ENCODE results near the gene BCL7A. TPM values are rescaled to one million over a fixed set of nuclear protein-coding genes. Genes with fewer than 3 reads are reported as not detected.

Gene BCL7A
- polyA plus RNA-seq, 1 of the 3 experiments (the other 2 are of a cell fraction): 34.0 TPM

DNA sequence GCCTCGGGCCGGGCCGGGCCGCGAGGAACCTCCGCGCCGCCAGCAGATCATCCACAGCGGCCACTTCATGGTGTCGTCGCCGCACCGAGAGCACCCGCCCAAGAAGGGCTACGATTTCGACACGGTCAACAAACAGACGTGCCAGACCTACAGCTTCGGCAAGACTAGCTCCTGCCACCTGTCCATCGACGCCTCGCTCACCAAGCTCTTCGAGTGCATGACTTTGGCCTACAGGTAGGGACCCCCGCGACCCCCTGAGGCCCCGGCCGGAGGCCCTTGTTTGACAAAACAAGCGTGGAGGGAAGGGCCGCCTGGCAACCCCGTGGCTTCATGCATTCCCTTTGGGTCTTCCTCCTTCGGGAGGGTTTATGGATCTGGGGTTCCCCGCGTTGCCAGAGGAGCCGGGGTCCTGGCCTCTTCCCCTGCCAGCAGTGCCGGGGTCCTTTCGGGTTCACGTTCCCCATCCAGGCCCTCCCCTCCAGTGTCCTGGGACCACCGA lies 57.4 kb downstream of the BCL7A start:
- Histone ChIP-seq H4K20me1 (ENCODE audit: insufficient read depth) (peaks cover 29% of the 10 kb centered on the region), H3K27me3 (ENCODE audit: insufficient read depth) (no peaks in the 10 kb centered on the region), H3K4me1 (ENCODE audit: control insufficient read depth in 1 of 2, insufficient read depth in 2 of 2, low read depth in 1 of 2, low read length in 1 of 2) (peaks cover 15 to 32% of the 10 kb centered on the region in 2 experiments), H3K9ac (peak overlapping the region; percentile 73), H3K9me3 (no peaks in the 10 kb centered on the region), H3K9me2 (no peaks in the 10 kb centered on the region), H3K27ac (ENCODE audit: low read depth in 2 of 2, low read length in 1 of 2) (peak overlapping the region; percentile 70 to 84; a peak in 2 of 4 replicates), H3K79me2 (ENCODE audit: insufficient read depth) (peaks cover 53% of the 10 kb centered on the region), H3K36me3 (replicated peaks in 1 of 2; ENCODE audit: control insufficient read depth in 1 of 2, insufficient read depth in 2 of 2, low read length in 1 of 2) (peaks cover 3 to 4% of the 10 kb centered on the region in 2 experiments), H3K4me3 (ENCODE audit: low read depth in 2 of 2, low read length in 1 of 2) (peak overlapping the region; percentile 73 to 74), H3F3A (replicated peaks; ENCODE audit: insufficient read depth) (peaks cover 38% of the 10 kb centered on the region), H3K4me2 (peak overlapping the region; percentile 92), H2AFZ (ENCODE audit: low read depth) (no peak overlapping the region)
- TF ChIP-seq FOXM1 (IDR thresholded peaks at IDR 0.05; ENCODE audit: low read depth): no peak
- TF ChIP-seq SIN3A (IDR thresholded peaks at IDR 0.05; ENCODE audit: borderline replicate concordance, low read depth, low read length): no peak
- peak; percentile 55; the same call in 1 of the 2 replicates for TF ChIP-seq MXI1 (IDR thresholded peaks at IDR 0.05; ENCODE audit: low read depth, low read length)
- TF ChIP-seq JUND (IDR thresholded peaks at IDR 0.05): no peak
- TF ChIP-seq NFIC (IDR thresholded peaks at IDR 0.05; ENCODE audit: borderline replicate concordance): no peak
- 0% methylated on average over 15 of the region's 38 CpGs for WGBS (ENCODE audit: low lambda C conversion rate)
- ChIA-PET CTCF (interaction anchor here (0.5 to 1.6 kb wide), 3 partner anchors 25 to 110 kb away, joined by 3 to 9 read pairs (median 8); no protein-coding TSS in a partner anchor), POLR2A (interaction anchor here (0.6 to 1.6 kb wide), 3 partner anchors 8 to 688 kb away, joined by 3 to 8 read pairs (median 7); no protein-coding TSS in a partner anchor)
- DNase-seq: peak; percentile 44

DNA sequence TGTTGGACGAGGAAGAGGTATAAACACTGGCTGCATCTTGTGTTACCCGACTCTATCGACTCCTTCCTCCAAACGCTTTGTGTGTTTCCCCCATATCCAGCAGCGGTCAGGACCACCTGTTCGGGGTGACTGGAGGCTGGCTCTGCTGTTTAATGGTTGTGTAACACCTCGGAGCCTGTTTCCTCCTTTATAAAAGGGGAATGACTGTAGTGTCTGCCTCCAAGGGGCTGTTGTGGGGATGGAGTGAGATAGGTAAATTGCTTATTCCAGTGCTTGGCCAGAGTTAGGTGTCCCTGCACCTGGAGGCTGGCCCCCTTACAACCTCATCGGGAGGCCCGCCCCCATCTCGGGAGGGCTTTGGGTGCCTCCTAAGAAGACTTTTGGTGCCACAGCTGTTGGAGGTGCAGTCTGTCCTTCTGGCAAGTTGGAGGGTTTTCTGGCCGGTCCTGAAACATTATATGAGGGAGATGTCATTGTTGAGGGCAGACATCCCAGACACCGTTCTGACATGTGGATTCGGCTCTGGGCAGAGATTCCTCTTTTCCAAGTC lies 57.9 kb downstream of the BCL7A start:
- Histone ChIP-seq H3K9me3 (no peaks in the 10 kb centered on the region), H4K20me1 (ENCODE audit: insufficient read depth) (peaks cover 29% of the 10 kb centered on the region), H3K4me2 (peak overlapping the region; percentile 92), H3K9ac (peak overlapping the region; percentile 73), H3K4me3 (ENCODE audit: low read depth in 2 of 2, low read length in 1 of 2) (peak overlapping the region; percentile 73 to 74), H3K27me3 (ENCODE audit: insufficient read depth) (no peaks in the 10 kb centered on the region), H3F3A (replicated peaks; ENCODE audit: insufficient read depth) (peaks cover 38% of the 10 kb centered on the region), H3K4me1 (ENCODE audit: control insufficient read depth in 1 of 2, insufficient read depth in 2 of 2, low read depth in 1 of 2, low read length in 1 of 2) (peaks cover 15 to 32% of the 10 kb centered on the region in 2 experiments), H2AFZ (ENCODE audit: low read depth) (no peak overlapping the region), H3K27ac (ENCODE audit: low read depth in 2 of 2, low read length in 1 of 2) (peak overlapping the region; percentile 64 to 84), H3K79me2 (ENCODE audit: insufficient read depth) (peaks cover 58% of the 10 kb centered on the region), H3K9me2 (no peaks in the 10 kb centered on the region), H3K36me3 (replicated peaks in 1 of 2; ENCODE audit: control insufficient read depth in 1 of 2, insufficient read depth in 2 of 2, low read length in 1 of 2) (peaks cover 3 to 6% of the 10 kb centered on the region in 2 experiments)
- POLR2A ChIA-PET: interaction anchor here (1.0 kb wide), 1 partner anchor 12 kb away, joined by 3 read pairs; no protein-coding TSS in a partner anchor
- 3% methylated on average over 12 of the region's 13 CpGs for WGBS (ENCODE audit: low lambda C conversion rate)
- TF ChIP-seq TAF1 (IDR thresholded peaks at IDR 0.05; ENCODE audit: borderline replicate concordance, low read depth, low read length) (no peak), SMC3 (IDR thresholded peaks at IDR 0.05; ENCODE audit: low read depth, low read length) (no peak), MXI1 (IDR thresholded peaks at IDR 0.05; ENCODE audit: low read depth, low read length) (no peak), RXRA (IDR thresholded peaks at IDR 0.05; ENCODE audit: borderline replicate concordance, low read depth) (no peak)
- TF ChIP-seq, protein P1, sequence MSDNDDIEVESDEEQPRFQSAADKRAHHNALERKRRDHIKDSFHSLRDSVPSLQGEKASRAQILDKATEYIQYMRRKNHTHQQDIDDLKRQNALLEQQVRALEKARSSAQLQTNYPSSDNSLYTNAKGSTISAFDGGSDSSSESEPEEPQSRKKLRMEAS (IDR thresholded peaks at IDR 0.05; ENCODE audit: low read depth): no peak
- TF ChIP-seq, protein P2, sequence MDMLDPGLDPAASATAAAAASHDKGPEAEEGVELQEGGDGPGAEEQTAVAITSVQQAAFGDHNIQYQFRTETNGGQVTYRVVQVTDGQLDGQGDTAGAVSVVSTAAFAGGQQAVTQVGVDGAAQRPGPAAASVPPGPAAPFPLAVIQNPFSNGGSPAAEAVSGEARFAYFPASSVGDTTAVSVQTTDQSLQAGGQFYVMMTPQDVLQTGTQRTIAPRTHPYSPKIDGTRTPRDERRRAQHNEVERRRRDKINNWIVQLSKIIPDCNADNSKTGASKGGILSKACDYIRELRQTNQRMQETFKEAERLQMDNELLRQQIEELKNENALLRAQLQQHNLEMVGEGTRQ (IDR thresholded peaks at IDR 0.05; ENCODE audit: borderline replicate concordance, low read depth, low read length): no peak
- TF ChIP-seq, protein P3, sequence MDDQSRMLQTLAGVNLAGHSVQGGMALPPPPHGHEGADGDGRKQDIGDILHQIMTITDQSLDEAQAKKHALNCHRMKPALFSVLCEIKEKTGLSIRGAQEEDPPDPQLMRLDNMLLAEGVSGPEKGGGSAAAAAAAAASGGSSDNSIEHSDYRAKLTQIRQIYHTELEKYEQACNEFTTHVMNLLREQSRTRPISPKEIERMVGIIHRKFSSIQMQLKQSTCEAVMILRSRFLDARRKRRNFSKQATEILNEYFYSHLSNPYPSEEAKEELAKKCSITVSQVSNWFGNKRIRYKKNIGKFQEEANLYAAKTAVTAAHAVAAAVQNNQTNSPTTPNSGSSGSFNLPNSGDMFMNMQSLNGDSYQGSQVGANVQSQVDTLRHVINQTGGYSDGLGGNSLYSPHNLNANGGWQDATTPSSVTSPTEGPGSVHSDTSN (IDR thresholded peaks at IDR 0.05): no peak
- CTCF ChIA-PET: interaction anchor here (1.0 to 2.2 kb wide), 5 partner anchors 16 to 44 kb away, joined by 3 to 22 read pairs (median 6); no protein-coding TSS in a partner anchor
- DNase-seq: no peak
